ENCODE data around the gene HAUS1. TPM values are rescaled to one million over a fixed set of nuclear protein-coding genes. Genes with fewer than 3 reads are reported as not detected.
A peak's percentile ranks its signal among the peaks of the same experiment; 100 is the strongest.

Gene HAUS1
- total and polyA plus RNA-seq, 2 donors (not counting 1 experiment from before 2014, with no cell fraction given): 11.9 to 30.9 TPM

- Histone ChIP-seq H3K4me3 (ENCODE audit: control extremely low read depth in 1 of 5, extremely low read depth in 1 of 5, insufficient read depth in 1 of 5, low read depth in 2 of 5, low read length in 4 of 5) (no peak overlapping the region), H3K36me3 (replicated peaks in 1 of 2; ENCODE audit: control extremely low read depth in 1 of 2, control insufficient read depth in 1 of 2, extremely low read depth in 1 of 2, insufficient read depth in 2 of 2, low read length in 1 of 2) (no peaks in the 10 kb centered on the region), H3K4me2 (replicated peaks; ENCODE audit: low read depth, low read length, poor library complexity, severe bottlenecking) (no peak overlapping the region), H3K9ac (ENCODE audit: low read length) (no peak overlapping the region), H3K27ac (ENCODE audit: low read length in 2 of 2) (no peak overlapping the region), H4K20me1 (ENCODE audit: control insufficient read depth, insufficient read depth, low read length, poor library complexity, severe bottlenecking) (no peaks in the 10 kb centered on the region), H3K27me3 (replicated peaks in 1 of 4; ENCODE audit: control extremely low read depth in 1 of 4, control insufficient read depth in 3 of 4, insufficient read depth in 4 of 4, low read length in 3 of 4) (no peaks in the 10 kb centered on the region), H2AFZ (ENCODE audit: insufficient read depth, low read depth, low read length, poor library complexity, severe bottlenecking) (no peak overlapping the region), H3K4me1 (ENCODE audit: control insufficient read depth in 2 of 2, insufficient read depth in 2 of 2, low read length in 2 of 2) (peaks cover 11 to 30% of the 10 kb centered on the region in 2 donors), H3K79me2 (ENCODE audit: control insufficient read depth, insufficient read depth, low read length) (no peaks in the 10 kb centered on the region), H3K9me3 (ENCODE audit: control extremely low read depth in 1 of 3, control insufficient read depth in 2 of 3, insufficient read depth in 1 of 3, low read length in 2 of 3) (no peaks in the 10 kb centered on the region)
- TF ChIP-seq CTCF (IDR thresholded peaks at IDR 0.05): no peak
- TF ChIP-seq EZH2 (IDR thresholded peaks at IDR 0.05; ENCODE audit: borderline replicate concordance, insufficient read depth, low read depth, low read length, poor library complexity, severe bottlenecking): no peak
- H3K4me1 Mint-ChIP-seq: peaks cover 21% of the 10 kb centered on the region
- H3K4me3 Mint-ChIP-seq: no peak overlapping the region
- intact Hi-C loops (cut with micrococcal nuclease): no loop called here
- ChIA-PET POLR2A (no interaction called here), CTCF (interaction anchor here (1.4 to 1.6 kb wide), 3 partner anchors 9 to 493 kb away, joined by 5 to 7 read pairs (median 5); a partner anchor contains a TSS)
- WGBS (ENCODE audit: insufficient coverage): 95% methylated on average over 12 of the region's 13 CpGs
- H3K27me3 Mint-ChIP-seq: no peaks in the 10 kb centered on the region
- no peak overlapping the region for H3K27ac Mint-ChIP-seq
- DNase-seq (no peak), ATAC-seq (ENCODE audit: low read depth) (no peak)
- H3K9me3 Mint-ChIP-seq (ENCODE audit: insufficient read depth): no peaks in the 10 kb centered on the region
Observed at GRCh38 chr18:46164920-46165319, 60.7 kb downstream of the HAUS1 start.

- intact Hi-C loops (cut with micrococcal nuclease): no loop called here
- no peak for TF ChIP-seq CTCF (IDR thresholded peaks at IDR 0.05)
- no peak for TF ChIP-seq EZH2 (IDR thresholded peaks at IDR 0.05; ENCODE audit: borderline replicate concordance, insufficient read depth, low read depth, low read length, poor library complexity, severe bottlenecking)
- Mint-ChIP-seq H3K9me3 (ENCODE audit: insufficient read depth) (no peaks in the 10 kb centered on the region), H3K4me1 (peaks cover 21% of the 10 kb centered on the region), H3K27ac (peak overlapping the region; percentile 66), H3K4me3 (peak overlapping the region; percentile 29), H3K27me3 (no peaks in the 10 kb centered on the region)
- no peak overlapping the region for H2AFZ ChIP-seq (ENCODE audit: insufficient read depth, low read depth, low read length, poor library complexity, severe bottlenecking)
- DNase-seq: no peak
- ChIA-PET POLR2A (interaction anchor here (0.8 kb wide), 1 partner anchor 158 kb away, joined by 3 read pairs; no protein-coding TSS in a partner anchor), CTCF (interaction anchor here (0.5 to 2.1 kb wide), 4 partner anchors 18 to 492 kb away, joined by 3 to 8 read pairs (median 4); no protein-coding TSS in a partner anchor)
- ATAC-seq (ENCODE audit: low read depth): no peak
- no peak overlapping the region for H3K4me2 ChIP-seq (replicated peaks; ENCODE audit: low read depth, low read length, poor library complexity, severe bottlenecking)
- no peaks in the 10 kb centered on the region for H4K20me1 ChIP-seq (ENCODE audit: control insufficient read depth, insufficient read depth, low read length, poor library complexity, severe bottlenecking)
- H3K36me3 ChIP-seq (replicated peaks in 1 of 2; ENCODE audit: control extremely low read depth in 1 of 2, control insufficient read depth in 1 of 2, extremely low read depth in 1 of 2, insufficient read depth in 2 of 2, low read length in 1 of 2): no peaks in the 10 kb centered on the region
- H3K4me3 ChIP-seq (ENCODE audit: control extremely low read depth in 1 of 5, extremely low read depth in 1 of 5, insufficient read depth in 1 of 5, low read depth in 2 of 5, low read length in 4 of 5): no peak overlapping the region
- H3K4me1 ChIP-seq (ENCODE audit: control insufficient read depth in 2 of 2, insufficient read depth in 2 of 2, low read length in 2 of 2): peaks cover 11 to 30% of the 10 kb centered on the region in 2 donors
- peak overlapping the region in 1 of 2 donors; percentile 75 for H3K27ac ChIP-seq (ENCODE audit: low read length in 2 of 2)
- H3K79me2 ChIP-seq (ENCODE audit: control insufficient read depth, insufficient read depth, low read length): no peaks in the 10 kb centered on the region
- H3K9ac ChIP-seq (ENCODE audit: low read length): no peak overlapping the region
- 80% methylated on average over 1 of the region's 6 CpGs for WGBS (ENCODE audit: insufficient coverage)
- no peaks in the 10 kb centered on the region for H3K9me3 ChIP-seq (ENCODE audit: control extremely low read depth in 1 of 3, control insufficient read depth in 2 of 3, insufficient read depth in 1 of 3, low read length in 2 of 3)
- no peaks in the 10 kb centered on the region for H3K27me3 ChIP-seq (replicated peaks in 1 of 4; ENCODE audit: control extremely low read depth in 1 of 4, control insufficient read depth in 3 of 4, insufficient read depth in 4 of 4, low read length in 3 of 4)
Observed at GRCh38 chr18:46166261-46166970, 62.2 kb downstream of the HAUS1 start.
